HCT116 (cell line): ENCODE data around the gene GLP2R. TPM values are rescaled to one million over a fixed set of nuclear protein-coding genes. Genes with fewer than 3 reads are reported as not detected.

Source experiments
- ATAC-seq: fragments of 200-7000 bp; cut with Tn5 transposase; 2 replicates; pipeline ENCODE4 v1.9.1; 2020; ENCODE audit warnings: mild to moderate bottlenecking, moderate library complexity
- BruUV-seq: library from RNA; stranded (reverse); fragments of 400-500 nt; replicated peaks from 2 replicates; lab custom pipeline; 2021; lab: Mats Ljungman, UMichigan
- CTCF ChIA-PET: fragments of 300-600 bp; sonication (Branson Sonifier 250); formaldehyde crosslinking; loops from one replicate; lab custom pipeline; 2021; ENCODE audit warnings: antibody characterized with exemption; lab: Charles Lee
- POLR2A ChIA-PET: fragments of 300-600, 350-600 bp; sonication (Branson Sonifier 250); formaldehyde crosslinking; loops from one replicate; lab custom pipeline; 2021; ENCODE audit warnings: antibody characterized with exemption; lab: Charles Lee
- RAD21 ChIA-PET, 2 experiments: fragments of 300-600 bp; sonication (Branson Sonifier 250); formaldehyde crosslinking; loops; one replicate each; lab custom pipeline; 2023; ENCODE audit warnings: low total read pairs in 2 of 2; ENCODE audit not compliant: uncharacterized antibody in 2 of 2, unreplicated experiment in 2 of 2, low non-redundant PET in 1 of 2; lab: Charles Lee
- DNase-seq: peaks from one replicate; pipeline ENCODE4 v3.0.0-alpha.2; 2010; ENCODE audit warnings: low read depth, low spot score
- H2AFZ ChIP-seq: fragments of 200-600 bp; shearing (Covaris generic), sonication (generic); 2 replicates; pipeline ENCODE4 v1.6.1; 2017; ENCODE audit warnings: low read depth, mixed run types, mixed read lengths, antibody characterized with exemption, low read length; ENCODE audit not compliant: poor library complexity, severe bottlenecking
- H3K27ac ChIP-seq: 2 replicates; pipeline ENCODE4 v1.5.1; 2012; ENCODE audit warnings: low read depth, low read length
- H3K27me3 ChIP-seq: fragments of 200-600 bp; sonication (generic); 2 replicates; pipeline ENCODE4 v1.6.1; 2016; ENCODE audit warnings: mixed run types, low read length, mixed read lengths; ENCODE audit not compliant: insufficient read depth
- H3K36me3 ChIP-seq, 2 experiments: fragments of 200-500 bp in 1 of 2; fragments of 200-600 bp in 1 of 2; sonication (Bioruptor generic) in 1 of 2; sonication (generic) in 1 of 2; 2 replicates each; pipeline versions ENCODE4 v1.5.1 to v1.6.1; 2014 to 2016; ENCODE audit warnings: low read length in 2 of 2, inconsistent platforms in 1 of 2, mixed read lengths in 1 of 2, mixed run types in 1 of 2; ENCODE audit not compliant: insufficient read depth in 2 of 2, control insufficient read depth in 1 of 2
- H3K4me1 ChIP-seq, 2 experiments: fragments of 200-600 bp in 1 of 2; sonication (generic) in 1 of 2; 2 replicates each; pipeline versions ENCODE4 v1.5.1 to v1.6.1; 2012 to 2017; ENCODE audit warnings: low read length in 2 of 2, inconsistent platforms in 1 of 2, mild to moderate bottlenecking in 1 of 2, mixed read lengths in 1 of 2, mixed run types in 1 of 2, moderate library complexity in 1 of 2; ENCODE audit not compliant: insufficient read depth in 2 of 2, control insufficient read depth in 1 of 2
- H3K4me2 ChIP-seq: fragments of 200-600 bp; sonication (generic); 2 replicates; pipeline ENCODE4 v1.6.1; 2017; ENCODE audit warnings: mixed run types, low read length, mixed read lengths
- H3K4me3 ChIP-seq, 2 experiments: fragments of 200-600 bp in 1 of 2; sonication (generic) in 1 of 2; replicated peaks in 1 of 2; 2 replicates each; pipeline ENCODE4 v1.5.1; 2011 to 2016; ENCODE audit warnings: low read length in 2 of 2, control low read depth in 1 of 2, low read depth in 1 of 2, mild to moderate bottlenecking in 1 of 2, mixed read lengths in 1 of 2, mixed run types in 1 of 2
- H3K79me2 ChIP-seq: fragments of 200-600 bp; sonication (generic); 2 replicates; pipeline ENCODE4 v1.6.1; 2017; ENCODE audit warnings: mild to moderate bottlenecking, mixed run types, low read length, moderate library complexity, mixed read lengths; ENCODE audit not compliant: insufficient read depth
- H3K9ac ChIP-seq: fragments of 200-600 bp; sonication (generic); 2 replicates; pipeline ENCODE4 v1.6.1; 2016; ENCODE audit warnings: low read length, mixed read lengths
- H3K9me2 ChIP-seq: fragments of 200-600 bp; sonication (generic), shearing (Covaris generic); 2 replicates; pipeline ENCODE4 v1.6.1; 2017; ENCODE audit warnings: mixed run types, mild to moderate bottlenecking, moderate library complexity; ENCODE audit not compliant: insufficient read depth
- H3K9me3 ChIP-seq, 2 experiments: fragments of 200-500 bp in 1 of 2; fragments of 200-600 bp in 1 of 2; sonication (Bioruptor generic) in 1 of 2; sonication (generic) in 1 of 2; 2 replicates each; pipeline ENCODE4 v1.6.1; 2014 to 2017; ENCODE audit warnings: low read length in 2 of 2, mixed read lengths in 2 of 2, inconsistent platforms in 1 of 2, low read depth in 1 of 2, mild to moderate bottlenecking in 1 of 2, mixed run types in 1 of 2, moderate library complexity in 1 of 2; ENCODE audit not compliant: control insufficient read depth in 1 of 2, insufficient read depth in 1 of 2
- H4K20me1 ChIP-seq: fragments of 200-600 bp; sonication (generic), shearing (Covaris generic); 2 replicates; pipeline ENCODE4 v1.6.1; 2017; ENCODE audit warnings: mixed run types, mild to moderate bottlenecking, moderate library complexity; ENCODE audit not compliant: insufficient read depth
- ATF3 ChIP-seq: IDR thresholded peaks from 2 replicates; pipeline ENCODE4 v1.6.1; 2012
- CEBPB ChIP-seq: IDR thresholded peaks from 2 replicates; pipeline ENCODE4 v1.6.1; 2012; ENCODE audit warnings: low read depth
- ELF1 ChIP-seq: IDR thresholded peaks from 2 replicates; pipeline ENCODE4 v1.6.1; 2012; ENCODE audit warnings: low read depth, borderline replicate concordance
- EZH2 ChIP-seq: fragments of 200-600 bp; sonication (generic); IDR thresholded peaks from 2 replicates; pipeline ENCODE4 v1.6.1; 2017; ENCODE audit warnings: antibody characterized with exemption, mixed run types
- JUND ChIP-seq: IDR thresholded peaks from 2 replicates; pipeline ENCODE4 v1.6.1; 2012
- MAX ChIP-seq: IDR thresholded peaks from 2 replicates; pipeline ENCODE4 v1.6.1; 2012
- RAD21 ChIP-seq: IDR thresholded peaks from 2 replicates; pipeline ENCODE4 v1.6.1; 2012; ENCODE audit warnings: low read depth, mild to moderate bottlenecking
- REST ChIP-seq: IDR thresholded peaks from 2 replicates; pipeline ENCODE4 v1.6.1; 2012; ENCODE audit warnings: low read depth
- SIN3A ChIP-seq: IDR thresholded peaks from 2 replicates; pipeline ENCODE4 v1.6.1; 2012; ENCODE audit warnings: low read depth
- SP1 ChIP-seq: IDR thresholded peaks from 2 replicates; pipeline ENCODE4 v1.6.1; 2012; ENCODE audit warnings: low read depth
- SRF ChIP-seq: IDR thresholded peaks from 2 replicates; pipeline ENCODE4 v1.6.1; 2012; ENCODE audit warnings: low read depth
- ZBTB33 ChIP-seq: IDR thresholded peaks from 2 replicates; pipeline ENCODE4 v1.6.1; 2011; ENCODE audit warnings: mild to moderate bottlenecking, low read length, moderate library complexity; ENCODE audit not compliant: insufficient replicate concordance; ENCODE audit errors: extremely low read depth
- ZFX ChIP-seq: fragments of 450-650 bp; IDR thresholded peaks from 2 replicates; pipeline ENCODE4 v1.6.1; 2017
- ZNF274 ChIP-seq: fragments of 200-500 bp; sonication (Bioruptor generic); IDR thresholded peaks from 2 replicates; pipeline ENCODE4 v1.6.1; 2014; ENCODE audit warnings: mild to moderate bottlenecking, low read depth, low read length, inconsistent platforms
- intact Hi-C: fragments of 100-400 bp; cut with micrococcal nuclease; formaldehyde crosslinking; loops from 2 replicates; pipeline ENCODE4 v1.10.0; 2022
- total RNA-seq: library from RNA; stranded (reverse); gene quantifications from one replicate; pipeline ENCODE4 v1.2.1, GENCODE V29; 2021; ENCODE audit not compliant: unreplicated experiment
- TF ChIP-seq, protein P1 (sequence below), 3 experiments: fragments of 200-600 bp in 1 of 3; sonication (generic) in 1 of 3; IDR thresholded peaks in 2 of 3; conservative IDR thresholded peaks in 1 of 3; 2 replicates each; pipeline ENCODE4 v1.5.1; 2012 to 2017; ENCODE audit warnings: low read depth in 2 of 3, low read length in 2 of 3, antibody characterized with exemption in 1 of 3, borderline replicate concordance in 1 of 3, control low read depth in 1 of 3, mild to moderate bottlenecking in 1 of 3, mixed read lengths in 1 of 3, mixed run types in 1 of 3, moderate library complexity in 1 of 3; ENCODE audit not compliant: insufficient read depth in 1 of 3

Gene GLP2R
- total RNA-seq, 1 experiment from 2014 or later: not detected

DNA sequence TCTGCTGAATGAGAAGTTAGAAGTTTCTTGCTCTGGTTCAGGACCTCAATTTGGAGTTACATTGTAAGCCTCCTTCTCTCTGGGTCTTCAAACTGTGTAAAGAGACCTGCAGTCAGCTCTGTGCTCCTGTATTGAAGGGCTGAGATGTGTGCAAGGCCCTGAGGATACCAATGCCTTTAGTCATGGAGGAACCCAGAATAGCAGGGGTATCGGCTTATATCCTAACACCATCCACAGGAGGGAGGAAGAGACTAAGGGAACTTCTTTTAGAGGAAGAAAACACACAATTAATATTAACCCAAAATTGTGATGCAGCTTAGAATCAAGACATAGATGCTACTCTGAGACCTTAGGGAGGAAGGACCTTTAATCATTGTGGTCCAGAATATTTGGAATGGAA is 36.5 kb downstream of the GLP2R start (continued):
- TF ChIP-seq, protein P1, sequence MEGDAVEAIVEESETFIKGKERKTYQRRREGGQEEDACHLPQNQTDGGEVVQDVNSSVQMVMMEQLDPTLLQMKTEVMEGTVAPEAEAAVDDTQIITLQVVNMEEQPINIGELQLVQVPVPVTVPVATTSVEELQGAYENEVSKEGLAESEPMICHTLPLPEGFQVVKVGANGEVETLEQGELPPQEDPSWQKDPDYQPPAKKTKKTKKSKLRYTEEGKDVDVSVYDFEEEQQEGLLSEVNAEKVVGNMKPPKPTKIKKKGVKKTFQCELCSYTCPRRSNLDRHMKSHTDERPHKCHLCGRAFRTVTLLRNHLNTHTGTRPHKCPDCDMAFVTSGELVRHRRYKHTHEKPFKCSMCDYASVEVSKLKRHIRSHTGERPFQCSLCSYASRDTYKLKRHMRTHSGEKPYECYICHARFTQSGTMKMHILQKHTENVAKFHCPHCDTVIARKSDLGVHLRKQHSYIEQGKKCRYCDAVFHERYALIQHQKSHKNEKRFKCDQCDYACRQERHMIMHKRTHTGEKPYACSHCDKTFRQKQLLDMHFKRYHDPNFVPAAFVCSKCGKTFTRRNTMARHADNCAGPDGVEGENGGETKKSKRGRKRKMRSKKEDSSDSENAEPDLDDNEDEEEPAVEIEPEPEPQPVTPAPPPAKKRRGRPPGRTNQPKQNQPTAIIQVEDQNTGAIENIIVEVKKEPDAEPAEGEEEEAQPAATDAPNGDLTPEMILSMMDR (IDR thresholded peaks at IDR 0.05 in 2 of 3, conservative IDR thresholded peaks at IDR 0.05 in 1 of 3; ENCODE audit: borderline replicate concordance in 1 of 3, insufficient read depth in 1 of 3, low read depth in 2 of 3, low read length in 2 of 3): no peak
- TF ChIP-seq JUND: no peak
- no peak for TF ChIP-seq SIN3A
- no peak for TF ChIP-seq EZH2

GRCh38 chr17:9862949-9863348 is 37.2 kb downstream of the GLP2R start:
- H3K36me3 ChIP-seq: no peaks in the 10 kb centered on the region
- DNase-seq (no peak), ATAC-seq (no peak)
- intact Hi-C loops: no loop called here
- no peaks in the 10 kb centered on the region for H4K20me1 ChIP-seq
- H3K27me3 ChIP-seq: no peaks in the 10 kb centered on the region
- ChIA-PET RAD21 (no interaction called here), CTCF (no interaction called here), POLR2A (no interaction called here)
- H3K9me3 ChIP-seq: peaks cover 0 to 7% of the 10 kb centered on the region in 2 experiments; a peak in 1 of 4 replicates
- no peak overlapping the region for H3K4me3 ChIP-seq
- H3K9me2 ChIP-seq: no peaks in the 10 kb centered on the region
- no peak overlapping the region for H2AFZ ChIP-seq
- H3K4me1 ChIP-seq: no peaks in the 10 kb centered on the region
- H3K9ac ChIP-seq: no peak overlapping the region
- no peak overlapping the region for H3K27ac ChIP-seq
- no peaks in the 10 kb centered on the region for H3K79me2 ChIP-seq
- no peak overlapping the region for H3K4me2 ChIP-seq
- no TSS peak for BruUV-seq
- TF ChIP-seq, protein P1 (IDR thresholded peaks at IDR 0.05 in 2 of 3, conservative IDR thresholded peaks at IDR 0.05 in 1 of 3; ENCODE audit: borderline replicate concordance in 1 of 3, insufficient read depth in 1 of 3, low read depth in 2 of 3, low read length in 2 of 3): no peak
- TF ChIP-seq EZH2 (no peak), ZBTB33 (no peak), JUND (no peak), SRF (no peak), ZNF274 (no peak), MAX (no peak), RAD21 (no peak), CEBPB (no peak), ZFX (no peak), SP1 (no peak), SIN3A (no peak), REST (no peak), ELF1 (no peak), ATF3 (no peak)
